H9 (cell line): ENCODE results near the gene TBL2. TPM values are rescaled to one million over a fixed set of nuclear protein-coding genes. Genes with fewer than 3 reads are reported as not detected.
A peak's percentile ranks its signal among the peaks of the same experiment; 100 is the strongest.

ENCODE experiments used
- DNase-seq: peaks from one replicate; pipeline ENCODE4 v3.0.0-alpha.2; 2017
- H2AFZ ChIP-seq: one replicate; pipeline ENCODE4 v1.6.1; 2013; ENCODE audit warnings: mild to moderate bottlenecking, low read length, control low read depth, moderate library complexity
- H2AK5ac ChIP-seq: 2 replicates; pipeline ENCODE4 v1.6.1; 2013; ENCODE audit warnings: low read length, control low read depth, mixed read lengths; ENCODE audit not compliant: insufficient read length
- H2BK120ac ChIP-seq: one replicate; pipeline ENCODE4 v1.6.1; 2013; ENCODE audit warnings: low read depth, mild to moderate bottlenecking, low read length, control low read depth, inconsistent platforms; ENCODE audit not compliant: poor library complexity, severe bottlenecking
- H2BK12ac ChIP-seq: 2 replicates; pipeline ENCODE4 v1.6.1; 2013; ENCODE audit warnings: low read length, control low read depth, mixed read lengths, low read depth; ENCODE audit not compliant: insufficient read length
- H2BK15ac ChIP-seq: 2 replicates; pipeline ENCODE4 v1.6.1; 2013; ENCODE audit warnings: low read depth, low read length, control low read depth
- H2BK20ac ChIP-seq: one replicate; pipeline ENCODE4 v1.6.1; 2013; ENCODE audit warnings: low read depth, mild to moderate bottlenecking, low read length, control low read depth, inconsistent platforms; ENCODE audit not compliant: poor library complexity, severe bottlenecking
- H2BK5ac ChIP-seq: 2 replicates; pipeline ENCODE4 v1.6.1; 2013; ENCODE audit warnings: low read length, control low read depth, mixed read lengths; ENCODE audit not compliant: insufficient read length
- H3K14ac ChIP-seq: 2 replicates; pipeline ENCODE4 v1.6.1; 2013; ENCODE audit warnings: low read length, control low read depth; ENCODE audit not compliant: insufficient read depth
- H3K18ac ChIP-seq: 2 replicates; pipeline ENCODE4 v1.6.1; 2013; ENCODE audit warnings: low read depth, mild to moderate bottlenecking, mixed read lengths, low read length, control low read depth; ENCODE audit not compliant: insufficient read length
- H3K23ac ChIP-seq: 2 replicates; pipeline ENCODE4 v1.6.1; 2013; ENCODE audit warnings: low read length, control low read depth, mixed read lengths, low read depth; ENCODE audit not compliant: insufficient read length
- H3K23me2 ChIP-seq: 2 replicates; pipeline ENCODE4 v1.6.1; 2013; ENCODE audit warnings: low read depth, mild to moderate bottlenecking, mixed read lengths, low read length, control low read depth; ENCODE audit not compliant: insufficient read length, poor library complexity, severe bottlenecking
- H3K27ac ChIP-seq: 2 replicates; pipeline ENCODE4 v1.5.1; 2013; ENCODE audit warnings: low read length, control low read depth, mixed read lengths, low read depth; ENCODE audit not compliant: insufficient read length
- H3K27me3 ChIP-seq: 2 replicates; pipeline ENCODE4 v1.6.1; 2013; ENCODE audit warnings: low read length, control low read depth, inconsistent platforms; ENCODE audit not compliant: insufficient read depth
- H3K4ac ChIP-seq: 2 replicates; pipeline ENCODE4 v1.6.1; 2013; ENCODE audit warnings: low read depth, mild to moderate bottlenecking, control low read depth, inconsistent platforms, low read length, moderate library complexity
- H3K4me1 ChIP-seq: 2 replicates; pipeline ENCODE4 v1.6.1; 2013; ENCODE audit warnings: low read length, control low read depth, inconsistent platforms; ENCODE audit not compliant: insufficient read depth
- H3K4me2 ChIP-seq: 2 replicates; pipeline ENCODE4 v1.6.1; 2013; ENCODE audit warnings: low read length, control low read depth, mixed read lengths; ENCODE audit not compliant: insufficient read length, insufficient read depth
- H3K56ac ChIP-seq: 2 replicates; pipeline ENCODE4 v1.6.1; 2013; ENCODE audit warnings: low read depth, mild to moderate bottlenecking, mixed read lengths, low read length, control low read depth; ENCODE audit not compliant: insufficient read length
- H3K79me1 ChIP-seq: 2 replicates; pipeline ENCODE4 v1.6.1; 2013; ENCODE audit warnings: low read depth, mild to moderate bottlenecking, moderate library complexity, low read length, control low read depth, inconsistent platforms; ENCODE audit not compliant: insufficient read depth, poor library complexity, severe bottlenecking
- H3K79me2 ChIP-seq: 2 replicates; pipeline ENCODE4 v1.6.1; 2013; ENCODE audit warnings: low read length, control low read depth, inconsistent platforms; ENCODE audit not compliant: insufficient read depth
- H3K9ac ChIP-seq: 2 replicates; pipeline ENCODE4 v1.6.1; 2013; ENCODE audit warnings: low read length, control low read depth, mixed read lengths; ENCODE audit not compliant: insufficient read length; ENCODE audit errors: extremely low read depth
- H3K9me3 ChIP-seq: one replicate; pipeline ENCODE4 v1.6.1; 2013; ENCODE audit warnings: low read depth, low read length, inconsistent platforms; ENCODE audit not compliant: control insufficient read depth
- H3T11ph ChIP-seq: one replicate; pipeline ENCODE4 v1.6.1; 2013; ENCODE audit warnings: mild to moderate bottlenecking, low read length, control low read depth, inconsistent platforms
- H4K20me1 ChIP-seq: one replicate; pipeline ENCODE4 v1.6.1; 2013; ENCODE audit not compliant: control insufficient read depth, insufficient read length, insufficient read depth
- H4K5ac ChIP-seq: 2 replicates; pipeline ENCODE4 v1.6.1; 2013; ENCODE audit warnings: low read depth, mild to moderate bottlenecking, mixed read lengths, low read length, control low read depth; ENCODE audit not compliant: insufficient read length
- H4K8ac ChIP-seq: replicated peaks from 2 replicates; pipeline ENCODE4 v1.6.1; 2013; ENCODE audit warnings: low read length, control low read depth, mixed read lengths, low read depth; ENCODE audit not compliant: insufficient read length
- H4K91ac ChIP-seq: 2 replicates; pipeline ENCODE4 v1.6.1; 2013; ENCODE audit warnings: low read depth, mild to moderate bottlenecking, moderate library complexity, mixed read lengths, low read length, control low read depth; ENCODE audit not compliant: insufficient read length
- H3K27ac Mint-ChIP-seq, 3 experiments: 2 replicates in 2 of 3; 3 replicates in 1 of 3; pipeline ENCODE4 v1.8.0; 2020 to 2021; ENCODE audit warnings: mixed read lengths in 3 of 3, mild to moderate bottlenecking in 1 of 3, moderate library complexity in 1 of 3
- H3K27me3 Mint-ChIP-seq: 2 replicates; pipeline ENCODE4 v1.8.0; 2021; ENCODE audit warnings: low read depth, mild to moderate bottlenecking, moderate library complexity, mixed read lengths
- H3K36me3 Mint-ChIP-seq, 3 experiments: 2 replicates in 2 of 3; 3 replicates in 1 of 3; pipeline ENCODE4 v1.8.0; 2020 to 2021; ENCODE audit warnings: low read depth in 3 of 3, mixed read lengths in 3 of 3; ENCODE audit not compliant: insufficient read depth in 1 of 3
- H3K4me1 Mint-ChIP-seq, 2 experiments: 2 replicates each; pipeline ENCODE4 v1.8.0; 2020; ENCODE audit warnings: mixed read lengths in 2 of 2
- H3K4me3 Mint-ChIP-seq, 2 experiments: 2 replicates in 1 of 2; 3 replicates in 1 of 2; pipeline ENCODE4 v1.8.0; 2020 to 2021; ENCODE audit warnings: mild to moderate bottlenecking in 2 of 2, mixed read lengths in 2 of 2, moderate library complexity in 1 of 2
- H3K9me3 Mint-ChIP-seq, 2 experiments: 2 replicates in 1 of 2; 3 replicates in 1 of 2; pipeline ENCODE4 v1.8.0; 2020; ENCODE audit warnings: mild to moderate bottlenecking in 2 of 2, mixed read lengths in 2 of 2, moderate library complexity in 1 of 2
- WGBS: extraction: QIAGEN DNeasy Blood & Tissue Kit; methylation state at CpG from one replicate; pipeline ENCODE4 v1.1.7; 2013; ENCODE audit warnings: missing lambda C conversion rate, low lambda C conversion rate, mixed read lengths; ENCODE audit not compliant: insufficient read length; ENCODE audit errors: extremely low coverage; 5-methylcytosine and 5-hydroxymethylcytosine counted together
- total RNA-seq: library from RNA; stranded (reverse); gene quantifications from 2 replicates; pipeline ENCODE4 v1.2.1, GENCODE V29; 2021
- TF ChIP-seq, protein P1 (sequence below): fragments of 200-600 bp; sonication (generic); conservative IDR thresholded peaks from 3 replicates; pipeline ENCODE4 v1.8.0; 2021; ENCODE audit warnings: antibody characterized with exemption, mild to moderate bottlenecking

TBL2 gene
- total RNA-seq, 1 experiment from 2014 or later, result 26.7 TPM

DNA sequence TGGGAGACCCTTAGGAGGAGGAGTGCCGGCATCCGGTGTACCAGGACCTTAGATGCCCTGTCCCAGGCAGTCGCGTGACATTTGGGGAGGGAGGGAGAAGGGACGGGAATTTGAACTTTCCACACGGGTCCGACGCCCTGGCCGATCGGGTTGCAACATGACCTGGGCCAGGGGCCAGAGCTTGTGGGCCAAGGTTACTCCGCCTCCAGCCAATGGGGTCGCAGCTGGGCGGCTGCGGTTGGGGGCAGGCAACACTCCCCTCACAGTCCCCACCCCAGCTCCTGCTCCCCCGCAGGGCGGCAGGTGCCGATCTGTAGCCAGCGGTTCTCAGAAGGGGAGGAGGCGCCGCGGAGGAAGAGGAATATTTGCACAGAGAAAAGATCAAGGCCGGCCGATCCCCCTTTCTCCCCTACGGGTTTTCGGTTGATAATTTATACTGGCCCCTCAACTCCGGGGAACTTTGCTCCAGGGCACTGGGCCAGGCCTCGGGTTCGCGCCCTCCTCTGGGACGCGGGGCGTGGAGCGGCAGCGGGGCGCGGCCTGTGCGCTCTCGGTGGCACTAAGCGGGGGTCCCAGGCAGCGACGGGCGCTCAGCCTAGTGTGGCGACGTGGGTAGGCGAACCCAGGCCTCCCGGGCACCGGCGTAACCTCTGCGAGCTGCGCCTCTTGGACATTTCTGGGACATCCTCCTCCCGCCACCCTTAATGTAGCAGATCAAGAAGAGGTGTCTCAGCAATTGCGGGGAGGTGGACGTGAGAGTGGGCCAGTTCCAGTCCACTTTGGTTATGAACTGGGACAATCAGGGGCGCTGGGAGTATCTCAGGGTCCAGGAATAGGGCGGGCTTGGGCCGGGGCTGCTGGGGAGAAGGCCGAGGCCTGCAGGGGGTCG lies 44.8 kb upstream of the TBL2 start:
- peaks cover 2 to 33% of the 10 kb centered on the region in 2 experiments; a peak in 2 of 4 replicates for H3K4me1 Mint-ChIP-seq
- no peak overlapping the region for H3K56ac ChIP-seq
- no peak overlapping the region for H2BK15ac ChIP-seq
- H2BK120ac ChIP-seq, result no peak overlapping the region
- H4K91ac ChIP-seq, result no peak overlapping the region
- no peak overlapping the region for H2AK5ac ChIP-seq
- no peaks in the 10 kb centered on the region for H3K79me1 ChIP-seq
- peak overlapping the region; percentile 1 for H2BK12ac ChIP-seq
- no peak overlapping the region for H2AFZ ChIP-seq
- H3K23me2 ChIP-seq, result peaks cover 15% of the 10 kb centered on the region
- H3K4me2 ChIP-seq, result peak overlapping the region; percentile 85
- H3K14ac ChIP-seq, result no peak overlapping the region; the same call in 1 of the 2 replicates
- DNase-seq, result peak; percentile 95
- peaks cover 0 to 5% (median 0%) of the 10 kb centered on the region in 3 experiments; a peak in 1 of 7 replicates for H3K36me3 Mint-ChIP-seq
- H3K4ac ChIP-seq, result no peak overlapping the region
- no peak overlapping the region for H4K5ac ChIP-seq
- H3K23ac ChIP-seq, result no peak overlapping the region
- H4K20me1 ChIP-seq, result no peaks in the 10 kb centered on the region
- H3K27me3 ChIP-seq, result no peaks in the 10 kb centered on the region
- H3T11ph ChIP-seq, result no peak overlapping the region
- no peaks in the 10 kb centered on the region; the same call in 1 of the 2 replicates for H3K4me1 ChIP-seq
- no peak overlapping the region for H3K27ac Mint-ChIP-seq
- no peaks in the 10 kb centered on the region for H3K9me3 ChIP-seq
- WGBS, result no CpG with 5 or more reads among the region's 58 CpGs
- TF ChIP-seq, protein P1, sequence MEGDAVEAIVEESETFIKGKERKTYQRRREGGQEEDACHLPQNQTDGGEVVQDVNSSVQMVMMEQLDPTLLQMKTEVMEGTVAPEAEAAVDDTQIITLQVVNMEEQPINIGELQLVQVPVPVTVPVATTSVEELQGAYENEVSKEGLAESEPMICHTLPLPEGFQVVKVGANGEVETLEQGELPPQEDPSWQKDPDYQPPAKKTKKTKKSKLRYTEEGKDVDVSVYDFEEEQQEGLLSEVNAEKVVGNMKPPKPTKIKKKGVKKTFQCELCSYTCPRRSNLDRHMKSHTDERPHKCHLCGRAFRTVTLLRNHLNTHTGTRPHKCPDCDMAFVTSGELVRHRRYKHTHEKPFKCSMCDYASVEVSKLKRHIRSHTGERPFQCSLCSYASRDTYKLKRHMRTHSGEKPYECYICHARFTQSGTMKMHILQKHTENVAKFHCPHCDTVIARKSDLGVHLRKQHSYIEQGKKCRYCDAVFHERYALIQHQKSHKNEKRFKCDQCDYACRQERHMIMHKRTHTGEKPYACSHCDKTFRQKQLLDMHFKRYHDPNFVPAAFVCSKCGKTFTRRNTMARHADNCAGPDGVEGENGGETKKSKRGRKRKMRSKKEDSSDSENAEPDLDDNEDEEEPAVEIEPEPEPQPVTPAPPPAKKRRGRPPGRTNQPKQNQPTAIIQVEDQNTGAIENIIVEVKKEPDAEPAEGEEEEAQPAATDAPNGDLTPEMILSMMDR, result no peak
- no peak overlapping the region for H3K27ac ChIP-seq
- H3K18ac ChIP-seq, result no peak overlapping the region
- no peaks in the 10 kb centered on the region for H3K79me2 ChIP-seq
- peaks cover 48% of the 10 kb centered on the region for H3K27me3 Mint-ChIP-seq
- no peak overlapping the region for H2BK20ac ChIP-seq
- no peaks in the 10 kb centered on the region for H3K9me3 Mint-ChIP-seq
- no peak overlapping the region for H3K9ac ChIP-seq
- peak overlapping the region; percentile 61 to 90 for H3K4me3 Mint-ChIP-seq
- no peak overlapping the region for H4K8ac ChIP-seq
- no peak overlapping the region for H2BK5ac ChIP-seq
